Colonic mucosa (tissue), 4 donors: ENCODE measurements around the gene TBC1D16. TPM values are rescaled to one million over a fixed set of nuclear protein-coding genes. Genes with fewer than 3 reads are reported as not detected.

Experiments
- DNase-seq: peaks from one replicate; pipeline ENCODE4 v3.0.0-alpha.2; 2020
- H3K27ac ChIP-seq: fragments of 200-600 bp; one replicate; pipeline ENCODE4 v1.8.0; 2021
- H3K27me3 ChIP-seq: fragments of 200-600 bp; one replicate; pipeline ENCODE4 v1.8.0; 2021
- H3K36me3 ChIP-seq: fragments of 200-600 bp; one replicate; pipeline ENCODE4 v1.8.0; 2021
- H3K4me1 ChIP-seq: fragments of 200-600 bp; one replicate; pipeline ENCODE4 v1.8.0; 2021; ENCODE audit warnings: mild to moderate bottlenecking
- H3K4me3 ChIP-seq: fragments of 200-600 bp; one replicate; pipeline ENCODE4 v1.8.0; 2021
- H3K9ac ChIP-seq, 2 donors: one replicate each; pipeline ENCODE4 v1.7.0; 2013; ENCODE audit warnings: control low read depth in 2 of 2, low read depth in 2 of 2, low read length in 2 of 2
- H3K9me3 ChIP-seq: fragments of 200-600 bp; one replicate; pipeline ENCODE4 v1.8.0; 2021
- CTCF ChIP-seq: fragments of 200-600 bp; IDR thresholded peaks from one replicate; pipeline ENCODE4 v1.8.0; 2022; ENCODE audit warnings: antibody characterized with exemption, mild to moderate bottlenecking
- intact Hi-C: fragments of 100-400 bp; cut with DNase I; formaldehyde crosslinking; loops from one replicate; pipeline ENCODE4 v1.14.1; 2022
- total RNA-seq, 2 donors: library from RNA; stranded (reverse); fragmentation: NEBNext Ultra II Directional in 1 of 2; extraction: Animal tissue kit (Norgen Biotek cat#: 25700) in 1 of 2; gene quantifications; one replicate each; pipeline ENCODE4 v1.2.1, GENCODE V29; 2021
- donor health status: healthy.
- donor health status: DM: no; HTN: no; CAD: no.
- donor health status: DM: no; HTN: no; CAD: no.

Gene TBC1D16
- 10 to 100 TPM; 14.4 to 19.8 TPM for total RNA-seq

DNA sequence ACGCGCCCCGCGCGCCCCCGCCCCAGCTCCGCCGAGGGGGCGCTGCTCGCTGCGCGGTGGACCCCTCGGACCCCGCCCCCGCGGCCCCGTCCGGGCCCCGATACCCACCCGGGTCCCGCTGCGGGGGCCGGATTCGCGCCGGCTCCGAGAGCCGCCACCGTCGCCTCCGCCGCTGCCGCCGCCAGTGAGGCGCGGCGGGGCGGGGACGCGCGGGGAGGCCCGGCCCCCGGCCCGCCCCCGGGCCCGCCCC lies at the start of gene TBC1D16:
Gene TBC1D16, minus strand, starts transcription at position 186 of the 250 bp plus-strand sequence. CDS start 22,325 bp downstream, outside the sequence.
- no peaks in the 10 kb centered on the region for H3K9me3 ChIP-seq
- H3K27me3 ChIP-seq = no peaks in the 10 kb centered on the region
- peak within 1 kb of the TSS; percentile 60 for H3K27ac ChIP-seq
- H3K4me1 ChIP-seq = peaks cover 7% of the 10 kb centered on the region
- peak within 1 kb of the TSS; percentile 59 for H3K4me3 ChIP-seq
- TF ChIP-seq CTCF = no peak
- intact Hi-C loops = no loop called here
- no peak for DNase-seq
- H3K9ac ChIP-seq = peak within 1 kb of the TSS; percentile 76 to 96
- no peaks in the 10 kb centered on the region for H3K36me3 ChIP-seq

DNA sequence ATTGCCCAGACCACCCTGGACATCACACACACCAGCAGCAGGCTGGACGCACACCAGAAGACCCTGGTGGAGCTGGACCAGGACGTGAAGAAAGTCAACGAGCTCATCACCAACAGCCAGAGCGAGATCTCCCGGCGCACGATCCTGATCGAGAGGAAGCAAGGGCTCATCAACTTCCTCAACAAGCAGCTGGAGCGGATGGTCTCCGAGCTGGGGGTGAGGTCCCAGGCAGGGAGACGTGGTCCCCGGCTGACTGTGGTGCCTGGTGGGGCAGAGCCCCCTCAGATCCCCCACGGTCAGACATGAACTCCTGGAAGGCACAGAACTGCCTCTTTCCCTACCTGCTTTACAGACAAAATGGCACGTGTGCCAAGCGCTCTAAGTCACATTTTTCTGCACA lies 49.1 kb upstream of the TBC1D16 start:
- H3K27ac ChIP-seq = no peak overlapping the region
- DNase-seq = no peak
- no peak for TF ChIP-seq CTCF
- H3K36me3 ChIP-seq = no peaks in the 10 kb centered on the region
- H3K4me3 ChIP-seq = no peak overlapping the region
- H3K27me3 ChIP-seq = no peaks in the 10 kb centered on the region
- H3K4me1 ChIP-seq = no peaks in the 10 kb centered on the region
- no peak overlapping the region for H3K9ac ChIP-seq
- intact Hi-C loops = loop anchor here (5.0 kb wide), 2 partner anchors 77 to 168 kb away; no protein-coding TSS in a partner anchor
- no peaks in the 10 kb centered on the region for H3K9me3 ChIP-seq

- intact Hi-C loops = loop anchor here (5.0 kb wide), 2 partner anchors 76 to 169 kb away; no protein-coding TSS in a partner anchor
- DNase-seq = no peak
- Histone ChIP-seq H3K9ac (no peak overlapping the region), H3K27me3 (no peaks in the 10 kb centered on the region), H3K4me3 (no peak overlapping the region), H3K27ac (no peak overlapping the region), H3K9me3 (no peaks in the 10 kb centered on the region), H3K36me3 (no peaks in the 10 kb centered on the region), H3K4me1 (no peaks in the 10 kb centered on the region)
- no peak for TF ChIP-seq CTCF
These were observed 47.5 kb upstream of the TBC1D16 start for GRCh38 chr17:80083136-80083661.

DNA sequence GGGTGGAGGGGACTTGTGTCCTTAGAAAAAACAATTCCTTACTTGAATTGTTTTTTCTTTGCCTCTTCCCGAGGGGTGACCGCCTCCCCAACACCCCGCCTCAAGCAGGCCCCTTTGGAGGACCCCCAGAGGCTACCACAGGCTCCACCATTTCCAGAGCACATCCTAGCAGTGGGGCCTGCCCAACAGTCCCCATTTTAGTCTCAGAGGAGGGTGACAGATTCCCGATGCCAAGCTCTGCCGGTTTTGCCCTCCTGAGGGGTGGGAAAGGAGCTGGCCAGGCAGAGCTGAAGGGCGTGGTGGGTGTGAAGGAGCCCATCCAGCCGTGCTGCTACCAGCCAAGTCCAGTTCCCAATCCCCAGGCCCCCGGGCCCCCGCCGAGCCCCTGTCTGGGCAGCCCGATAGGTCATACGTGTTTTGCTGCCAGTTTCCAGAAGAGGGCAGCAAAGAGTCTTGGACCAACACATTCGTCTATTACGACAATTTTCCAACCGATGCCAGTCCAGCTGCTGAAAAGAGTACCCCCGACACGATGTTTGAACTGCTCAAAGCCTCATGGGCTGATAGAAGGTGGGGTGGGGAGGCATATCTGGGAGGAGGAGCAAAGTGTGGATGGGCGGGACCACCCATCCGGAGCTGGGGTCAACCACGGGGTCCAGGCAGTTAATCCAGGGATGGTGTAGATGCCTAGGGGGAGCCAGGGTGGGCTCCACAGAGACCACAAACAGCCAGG lies 46.9 kb upstream of the TBC1D16 start:
- H3K9me3 ChIP-seq = no peaks in the 10 kb centered on the region
- H3K4me3 ChIP-seq = no peak overlapping the region
- peak overlapping the region in 1 of 2 donors; percentile 24 for H3K9ac ChIP-seq
- no peaks in the 10 kb centered on the region for H3K4me1 ChIP-seq
- H3K36me3 ChIP-seq = no peaks in the 10 kb centered on the region
- no peaks in the 10 kb centered on the region for H3K27me3 ChIP-seq
- TF ChIP-seq CTCF = peak; percentile 72
- peak; percentile 66 for DNase-seq
- intact Hi-C loops = loop anchor here (5.0 kb wide), 2 partner anchors 75 to 170 kb away; no protein-coding TSS in a partner anchor
- H3K27ac ChIP-seq = no peak overlapping the region

- Histone ChIP-seq H3K9me3 (no peaks in the 10 kb centered on the region), H3K4me3 (no peak overlapping the region), H3K36me3 (no peaks in the 10 kb centered on the region), H3K27ac (no peak overlapping the region), H3K9ac (no peak overlapping the region), H3K4me1 (no peaks in the 10 kb centered on the region), H3K27me3 (no peaks in the 10 kb centered on the region)
- TF ChIP-seq CTCF = no peak
- intact Hi-C loops = loop anchor here (5.0 kb wide), 2 partner anchors 74 to 171 kb away; no protein-coding TSS in a partner anchor
- DNase-seq = no peak
These were observed 45.9 kb upstream of the TBC1D16 start for GRCh38 chr17:80081596-80081995.
